Panc1 (cell line): Measurements from ENCODE around the gene HDAC1.

Experiments
- POLR2AphosphoS5 ChIP-seq: IDR thresholded peaks from 2 replicates; pipeline ENCODE4 v1.6.1; 2012; ENCODE audit warnings: mild to moderate bottlenecking, low read depth, low read length, moderate library complexity
- SIN3A ChIP-seq: IDR thresholded peaks from 2 replicates; pipeline ENCODE4 v1.6.1; 2012; ENCODE audit warnings: low read depth, mild to moderate bottlenecking, low read length, moderate library complexity, borderline replicate concordance; ENCODE audit not compliant: insufficient read depth
- TCF7L2 ChIP-seq: IDR thresholded peaks from 2 replicates; pipeline ENCODE4 v1.6.1; 2011; ENCODE audit warnings: mild to moderate bottlenecking, low read depth, low read length, inconsistent platforms
- TF ChIP-seq, protein P1 (sequence below): fragments of 450-650 bp; IDR thresholded peaks from 2 replicates; pipeline ENCODE4 v1.5.1; 2017; ENCODE audit warnings: mild to moderate bottlenecking
- TF ChIP-seq, protein P2 (sequence below), 2 experiments: IDR thresholded peaks; 2 replicates each; pipeline ENCODE4 v1.6.1; 2011 to 2012; ENCODE audit warnings: low read depth in 2 of 2, control low read depth in 1 of 2, low read length in 1 of 2, mild to moderate bottlenecking in 1 of 2, moderate library complexity in 1 of 2; ENCODE audit not compliant: insufficient read depth in 1 of 2

DNA sequence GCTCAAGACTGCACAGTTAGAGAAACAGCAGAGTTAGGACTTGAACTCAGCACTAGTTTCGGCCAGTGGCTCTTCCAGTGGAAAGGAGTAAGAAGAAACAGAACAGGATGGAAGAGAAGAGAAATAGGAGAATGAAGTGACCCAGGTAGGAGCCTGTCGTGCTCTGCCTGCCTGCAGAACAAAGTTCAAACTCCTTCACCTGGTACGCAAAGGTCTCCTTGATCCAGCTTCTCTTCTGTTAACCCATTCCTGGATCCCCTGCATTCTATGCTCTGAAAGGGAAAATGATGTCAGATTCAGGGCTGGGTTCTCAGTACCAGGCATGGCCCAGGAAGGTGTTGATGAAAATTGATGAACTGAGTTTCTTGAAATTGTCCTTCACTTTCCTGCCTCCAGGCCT is 66.6 kb downstream of the HDAC1 start:
- TF ChIP-seq, protein P1, sequence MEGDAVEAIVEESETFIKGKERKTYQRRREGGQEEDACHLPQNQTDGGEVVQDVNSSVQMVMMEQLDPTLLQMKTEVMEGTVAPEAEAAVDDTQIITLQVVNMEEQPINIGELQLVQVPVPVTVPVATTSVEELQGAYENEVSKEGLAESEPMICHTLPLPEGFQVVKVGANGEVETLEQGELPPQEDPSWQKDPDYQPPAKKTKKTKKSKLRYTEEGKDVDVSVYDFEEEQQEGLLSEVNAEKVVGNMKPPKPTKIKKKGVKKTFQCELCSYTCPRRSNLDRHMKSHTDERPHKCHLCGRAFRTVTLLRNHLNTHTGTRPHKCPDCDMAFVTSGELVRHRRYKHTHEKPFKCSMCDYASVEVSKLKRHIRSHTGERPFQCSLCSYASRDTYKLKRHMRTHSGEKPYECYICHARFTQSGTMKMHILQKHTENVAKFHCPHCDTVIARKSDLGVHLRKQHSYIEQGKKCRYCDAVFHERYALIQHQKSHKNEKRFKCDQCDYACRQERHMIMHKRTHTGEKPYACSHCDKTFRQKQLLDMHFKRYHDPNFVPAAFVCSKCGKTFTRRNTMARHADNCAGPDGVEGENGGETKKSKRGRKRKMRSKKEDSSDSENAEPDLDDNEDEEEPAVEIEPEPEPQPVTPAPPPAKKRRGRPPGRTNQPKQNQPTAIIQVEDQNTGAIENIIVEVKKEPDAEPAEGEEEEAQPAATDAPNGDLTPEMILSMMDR = no peak
- TF ChIP-seq, protein P2, sequence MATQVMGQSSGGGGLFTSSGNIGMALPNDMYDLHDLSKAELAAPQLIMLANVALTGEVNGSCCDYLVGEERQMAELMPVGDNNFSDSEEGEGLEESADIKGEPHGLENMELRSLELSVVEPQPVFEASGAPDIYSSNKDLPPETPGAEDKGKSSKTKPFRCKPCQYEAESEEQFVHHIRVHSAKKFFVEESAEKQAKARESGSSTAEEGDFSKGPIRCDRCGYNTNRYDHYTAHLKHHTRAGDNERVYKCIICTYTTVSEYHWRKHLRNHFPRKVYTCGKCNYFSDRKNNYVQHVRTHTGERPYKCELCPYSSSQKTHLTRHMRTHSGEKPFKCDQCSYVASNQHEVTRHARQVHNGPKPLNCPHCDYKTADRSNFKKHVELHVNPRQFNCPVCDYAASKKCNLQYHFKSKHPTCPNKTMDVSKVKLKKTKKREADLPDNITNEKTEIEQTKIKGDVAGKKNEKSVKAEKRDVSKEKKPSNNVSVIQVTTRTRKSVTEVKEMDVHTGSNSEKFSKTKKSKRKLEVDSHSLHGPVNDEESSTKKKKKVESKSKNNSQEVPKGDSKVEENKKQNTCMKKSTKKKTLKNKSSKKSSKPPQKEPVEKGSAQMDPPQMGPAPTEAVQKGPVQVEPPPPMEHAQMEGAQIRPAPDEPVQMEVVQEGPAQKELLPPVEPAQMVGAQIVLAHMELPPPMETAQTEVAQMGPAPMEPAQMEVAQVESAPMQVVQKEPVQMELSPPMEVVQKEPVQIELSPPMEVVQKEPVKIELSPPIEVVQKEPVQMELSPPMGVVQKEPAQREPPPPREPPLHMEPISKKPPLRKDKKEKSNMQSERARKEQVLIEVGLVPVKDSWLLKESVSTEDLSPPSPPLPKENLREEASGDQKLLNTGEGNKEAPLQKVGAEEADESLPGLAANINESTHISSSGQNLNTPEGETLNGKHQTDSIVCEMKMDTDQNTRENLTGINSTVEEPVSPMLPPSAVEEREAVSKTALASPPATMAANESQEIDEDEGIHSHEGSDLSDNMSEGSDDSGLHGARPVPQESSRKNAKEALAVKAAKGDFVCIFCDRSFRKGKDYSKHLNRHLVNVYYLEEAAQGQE (IDR thresholded peaks at IDR 0.05; ENCODE audit: insufficient read depth in 1 of 2, low read depth in 2 of 2, low read length in 1 of 2) = no peak
- TF ChIP-seq POLR2AphosphoS5 (no peak), TCF7L2 (no peak), SIN3A (no peak)
